HUES6 (cell line): Measurements from ENCODE around the gene TRIM75.
"Not testable (repeated sequence)": the region's sequence is repeated elsewhere in the genome, so short reads cannot be mapped to it uniquely, and the experiment has no call there.

Experiments used
- H3K27ac ChIP-seq: 2 replicates; pipeline ENCODE4 v1.7.0; 2013; ENCODE audit warnings: low read depth, mild to moderate bottlenecking, low read length, inconsistent platforms
- H3K27me3 ChIP-seq: 2 replicates; pipeline ENCODE4 v1.6.1; 2013; ENCODE audit warnings: low read length; ENCODE audit not compliant: control insufficient read depth, insufficient read depth
- H3K36me3 ChIP-seq: 2 replicates; pipeline ENCODE4 v1.6.1; 2013; ENCODE audit warnings: low read length; ENCODE audit not compliant: control insufficient read depth, insufficient read depth
- H3K4me1 ChIP-seq: 2 replicates; pipeline ENCODE4 v1.6.1; 2013; ENCODE audit warnings: low read length; ENCODE audit not compliant: control insufficient read depth, insufficient read depth
- H3K4me3 ChIP-seq: 2 replicates; pipeline ENCODE4 v1.5.1; 2013; ENCODE audit warnings: low read depth, low read length
- H3K9ac ChIP-seq: one replicate; pipeline ENCODE4 v1.6.1; 2013; ENCODE audit warnings: mild to moderate bottlenecking, low read length
- H3K9me3 ChIP-seq: 2 replicates; pipeline ENCODE4 v1.6.1; 2013; ENCODE audit warnings: low read depth, low read length; ENCODE audit not compliant: control insufficient read depth, insufficient read depth

Gene TRIM75

GRCh38 chr4:165025782-165026181 is 27.9 kb upstream of the TRIM75 start:
- not testable (repeated sequence) for H3K36me3 ChIP-seq, H3K4me3 ChIP-seq, H3K27me3 ChIP-seq, H3K4me1 ChIP-seq, H3K27ac ChIP-seq, H3K9me3 ChIP-seq, H3K9ac ChIP-seq

GRCh38 chr4:165027762-165028402 is 25.8 kb upstream of the TRIM75 start:
- no peak overlapping the region for H3K4me3 ChIP-seq
- no peaks in the 10 kb centered on the region for H3K9me3 ChIP-seq
- H3K27ac ChIP-seq, result no peak overlapping the region
- no peaks in the 10 kb centered on the region for H3K4me1 ChIP-seq
- no peaks in the 10 kb centered on the region for H3K27me3 ChIP-seq
- no peaks in the 10 kb centered on the region for H3K36me3 ChIP-seq
- H3K9ac ChIP-seq, result no peak overlapping the region

- no peaks in the 10 kb centered on the region for H3K4me1 ChIP-seq
- H3K9ac ChIP-seq, result no peak within 1 kb of the TSS
- H3K27ac ChIP-seq, result no peak within 1 kb of the TSS
- no peaks in the 10 kb centered on the region for H3K9me3 ChIP-seq
- no peaks in the 10 kb centered on the region for H3K27me3 ChIP-seq
- H3K36me3 ChIP-seq, result no peaks in the 10 kb centered on the region
- H3K4me3 ChIP-seq, result no peak within 1 kb of the TSS
Observed at GRCh38 chr4:165031436-165032211, 22.0 kb upstream of the TRIM75 start, which contains the start of gene TRIM60. TSS of gene TRIM60 (plus strand) at chr4:165031999. CDS start at chr4:165040073, 8,074 bp downstream.

DNA sequence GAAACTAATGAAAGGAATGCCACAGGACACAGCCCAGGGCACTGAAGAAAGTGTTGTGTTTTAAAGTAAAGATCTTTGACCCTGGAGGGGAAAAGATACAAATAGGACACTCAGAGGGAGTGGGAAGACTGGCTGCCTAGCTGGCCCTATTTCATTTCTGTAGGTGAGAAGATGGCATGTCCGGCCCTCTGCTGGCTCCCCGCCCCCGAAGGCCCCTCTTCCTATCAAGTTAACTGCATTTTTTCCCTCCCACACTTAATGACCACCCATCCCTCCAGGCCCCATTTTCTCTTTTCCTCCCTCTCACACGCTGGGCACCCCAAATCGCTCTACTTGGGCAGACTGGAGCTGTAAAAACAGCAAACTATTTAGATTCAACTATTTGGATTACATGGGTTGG is 5.5 kb upstream of the TRIM75 start:
- Histone ChIP-seq H3K27me3 (no peaks in the 10 kb centered on the region), H3K4me1 (peaks cover 15% of the 10 kb centered on the region; the same call in 1 of the 2 replicates), H3K9me3 (no peaks in the 10 kb centered on the region), H3K4me3 (no peak overlapping the region), H3K9ac (no peak overlapping the region), H3K27ac (no peak overlapping the region), H3K36me3 (no peaks in the 10 kb centered on the region)

DNA sequence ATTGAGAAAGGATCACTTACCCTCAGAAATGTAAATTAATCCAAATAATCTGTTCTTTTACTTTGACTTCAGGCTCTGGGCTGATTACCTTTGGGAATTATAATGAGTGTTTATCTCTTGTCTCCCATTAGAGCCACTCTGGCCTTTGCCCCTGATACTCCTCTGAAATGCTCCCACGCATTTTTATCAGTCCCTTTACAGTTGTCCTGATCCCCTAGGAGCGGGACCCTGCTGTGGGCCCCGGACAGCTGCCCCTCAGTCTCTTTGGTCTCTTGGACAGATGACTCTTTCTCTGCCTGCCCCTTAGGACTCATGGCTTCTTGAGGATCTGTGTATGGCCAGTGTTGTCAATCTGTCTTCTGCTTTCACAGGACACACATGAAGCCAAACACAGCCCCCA is 1.0 kb upstream of the TRIM75 start:
- Histone ChIP-seq H3K27me3 (no peaks in the 10 kb centered on the region), H3K27ac (no peak overlapping the region), H3K9me3 (no peaks in the 10 kb centered on the region), H3K36me3 (no peaks in the 10 kb centered on the region), H3K4me1 (peaks cover 15% of the 10 kb centered on the region; the same call in 1 of the 2 replicates), H3K4me3 (no peak overlapping the region), H3K9ac (no peak overlapping the region)

- peaks cover 5% of the 10 kb centered on the region; the same call in 1 of the 2 replicates for H3K4me1 ChIP-seq
- H3K9ac ChIP-seq, result no peak overlapping the region
- no peaks in the 10 kb centered on the region for H3K27me3 ChIP-seq
- no peaks in the 10 kb centered on the region for H3K36me3 ChIP-seq
- H3K4me3 ChIP-seq, result no peak overlapping the region
- no peak overlapping the region for H3K27ac ChIP-seq
- H3K9me3 ChIP-seq, result no peaks in the 10 kb centered on the region
Observed at GRCh38 chr4:165055601-165056000, 1.9 kb downstream of the TRIM75 start.

- no peaks in the 10 kb centered on the region for H3K9me3 ChIP-seq
- no peaks in the 10 kb centered on the region for H3K36me3 ChIP-seq
- H3K27me3 ChIP-seq, result no peaks in the 10 kb centered on the region
- H3K9ac ChIP-seq, result no peak overlapping the region
- H3K4me3 ChIP-seq, result no peak overlapping the region
- H3K27ac ChIP-seq, result no peak overlapping the region
- no peaks in the 10 kb centered on the region for H3K4me1 ChIP-seq
Observed at GRCh38 chr4:165058666-165059065, 5.0 kb downstream of the TRIM75 start.

- Histone ChIP-seq H3K4me3 (no peak overlapping the region), H3K9me3 (no peaks in the 10 kb centered on the region), H3K9ac (no peak overlapping the region)
Observed at GRCh38 chr4:165059386-165059785, 5.7 kb downstream of the TRIM75 start.

DNA sequence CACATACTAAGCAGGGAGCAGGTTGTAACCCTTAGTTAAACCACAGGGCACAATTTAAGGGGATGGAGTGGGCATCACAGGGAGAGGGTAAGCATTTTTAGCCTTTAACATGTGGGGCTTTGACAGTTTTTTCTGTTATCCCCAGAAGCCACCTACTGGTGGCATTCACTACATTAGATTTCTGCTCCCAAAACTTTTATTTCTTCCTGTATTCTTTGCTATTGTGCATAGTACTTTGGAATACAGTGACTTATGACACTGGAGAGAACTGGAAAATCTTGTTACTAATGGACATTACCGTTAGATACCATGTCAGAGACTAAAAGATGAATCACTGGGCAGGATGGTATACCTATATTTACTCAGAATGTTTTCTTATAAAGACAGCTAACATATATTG is 7.3 kb downstream of the TRIM75 start:
- no peaks in the 10 kb centered on the region for H3K9me3 ChIP-seq
- no peaks in the 10 kb centered on the region for H3K4me1 ChIP-seq

More at GRCh38 chr4:165059386-165059785, 5.7 kb downstream of the TRIM75 start:
- Histone ChIP-seq H3K36me3 (no peaks in the 10 kb centered on the region), H3K27me3 (no peaks in the 10 kb centered on the region), H3K27ac (no peak overlapping the region), H3K4me1 (no peaks in the 10 kb centered on the region)

GRCh38 chr4:165070560-165070959 is 16.9 kb downstream of the TRIM75 start:
- H3K36me3 ChIP-seq, result no peaks in the 10 kb centered on the region
- H3K27me3 ChIP-seq, result no peaks in the 10 kb centered on the region
- H3K27ac ChIP-seq, result no peak overlapping the region
- H3K4me1 ChIP-seq, result peaks cover 3% of the 10 kb centered on the region; the same call in 1 of the 2 replicates
- H3K9ac ChIP-seq, result no peak overlapping the region
- no peak overlapping the region for H3K4me3 ChIP-seq
- H3K9me3 ChIP-seq, result no peaks in the 10 kb centered on the region

More for the DNA sequence above, 7.3 kb downstream of the TRIM75 start:
- Histone ChIP-seq H3K27me3 (no peaks in the 10 kb centered on the region), H3K4me3 (no peak overlapping the region), H3K27ac (no peak overlapping the region), H3K36me3 (no peaks in the 10 kb centered on the region), H3K9ac (no peak overlapping the region)

GRCh38 chr4:165073346-165073745 is 19.7 kb downstream of the TRIM75 start:
- not testable (repeated sequence) for H3K9me3 ChIP-seq, H3K27me3 ChIP-seq, H3K4me3 ChIP-seq, H3K9ac ChIP-seq, H3K27ac ChIP-seq, H3K36me3 ChIP-seq, H3K4me1 ChIP-seq
